ENCODE data around the gene EHD2.
"Not testable (repeated sequence)": the region's sequence is repeated elsewhere in the genome, so short reads cannot be mapped to it uniquely, and the experiment has no call there.

The EHD2 gene

DNA sequence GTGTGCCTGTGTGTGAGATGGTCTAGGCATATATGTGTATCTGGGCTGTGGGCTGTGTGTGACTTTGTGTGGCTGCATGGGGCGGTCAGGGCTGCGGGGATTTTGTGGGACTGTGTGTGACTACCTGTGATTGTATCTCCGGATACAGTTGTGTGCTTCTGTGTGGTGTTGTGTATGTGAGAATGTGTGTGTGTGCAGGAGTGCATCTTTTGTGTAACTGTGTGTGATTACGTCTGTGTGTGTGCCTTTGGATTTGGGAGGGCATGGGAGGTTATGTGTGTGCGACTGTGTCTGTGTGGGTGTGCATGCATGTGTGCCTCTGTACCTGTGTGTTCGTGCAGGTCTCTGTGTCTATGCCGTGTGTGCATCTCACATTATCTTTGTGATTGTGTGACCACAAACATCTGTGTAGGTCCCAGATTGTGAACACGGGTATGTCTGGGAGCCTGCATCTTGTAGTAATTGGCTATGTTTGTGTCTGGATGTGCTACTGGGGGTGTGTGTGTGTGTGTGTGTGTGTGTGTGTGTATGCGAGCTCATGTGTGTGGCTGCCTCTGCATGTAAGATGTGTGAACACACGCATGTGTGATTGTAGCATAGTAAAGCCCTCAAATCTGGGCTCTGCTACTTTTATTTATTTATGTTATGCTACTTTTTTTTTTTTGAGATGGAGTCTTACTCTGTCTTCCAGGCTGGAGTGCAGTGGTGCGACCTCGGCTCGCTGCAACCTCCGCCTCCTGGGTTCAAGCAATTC is 7.6 kb downstream of the EHD2 start:
- in situ Hi-C loops (cut with MboI; ENCODE audit: low sequenced_read_pairs, unreplicated experiment), result no loop called here
- no peak for DNase-seq (ENCODE audit: low spot score)
- no peak for TF ChIP-seq CTCF (IDR thresholded peaks at IDR 0.05; ENCODE audit: borderline replicate concordance, control extremely low read depth, extremely low read depth, insufficient read depth, missing control alignments)

GRCh38 chr19:47723581-47723940 is 10.3 kb downstream of the EHD2 start:
- no peak for DNase-seq (ENCODE audit: low spot score)
- in situ Hi-C loops (cut with MboI; ENCODE audit: low sequenced_read_pairs, unreplicated experiment), result no loop called here
- no peak for TF ChIP-seq CTCF (IDR thresholded peaks at IDR 0.05; ENCODE audit: borderline replicate concordance, control extremely low read depth, extremely low read depth, insufficient read depth, missing control alignments)

- in situ Hi-C loops (cut with MboI; ENCODE audit: low sequenced_read_pairs, unreplicated experiment), result no loop called here
- no peak for TF ChIP-seq CTCF (IDR thresholded peaks at IDR 0.05; ENCODE audit: borderline replicate concordance, control extremely low read depth, extremely low read depth, insufficient read depth, missing control alignments)
- no peak for DNase-seq (ENCODE audit: low spot score)
Measured at GRCh38 chr19:47725759-47726401, 12.7 kb downstream of the EHD2 start.

GRCh38 chr19:47726467-47726866 is 13.2 kb downstream of the EHD2 start:
- in situ Hi-C loops (cut with MboI; ENCODE audit: low sequenced_read_pairs, unreplicated experiment), result no loop called here
- DNase-seq (ENCODE audit: low spot score), result no peak
- no peak for TF ChIP-seq CTCF (IDR thresholded peaks at IDR 0.05; ENCODE audit: borderline replicate concordance, control extremely low read depth, extremely low read depth, insufficient read depth, missing control alignments)

- in situ Hi-C loops (cut with MboI; ENCODE audit: low sequenced_read_pairs, unreplicated experiment); DNase-seq (ENCODE audit: low spot score): not testable (repeated sequence)
Measured at GRCh38 chr19:47728295-47728694, 15.1 kb downstream of the EHD2 start.

DNA sequence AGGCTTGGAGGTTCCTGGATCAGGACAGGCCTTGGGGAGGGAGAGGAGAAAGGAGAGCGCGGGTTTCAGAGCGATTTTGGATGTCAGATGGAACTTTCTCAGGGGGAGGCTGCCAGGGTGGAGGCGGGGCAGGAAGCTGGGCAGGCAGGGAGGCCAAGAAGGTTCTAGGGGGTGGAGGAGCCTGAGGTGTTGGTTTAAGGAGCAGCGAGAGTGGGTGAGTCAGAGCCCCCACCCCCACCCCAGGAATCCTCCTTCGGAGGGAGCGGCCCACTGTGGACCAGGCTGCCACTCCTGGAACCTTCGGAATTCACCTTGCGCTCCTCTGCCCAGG is 16.2 kb downstream of the EHD2 start:
- no peak for DNase-seq (ENCODE audit: low spot score)
- TF ChIP-seq CTCF (IDR thresholded peaks at IDR 0.05; ENCODE audit: borderline replicate concordance, control extremely low read depth, extremely low read depth, insufficient read depth, missing control alignments), result no peak
- in situ Hi-C loops (cut with MboI; ENCODE audit: low sequenced_read_pairs, unreplicated experiment), result no loop called here

- TF ChIP-seq CTCF (IDR thresholded peaks at IDR 0.05; ENCODE audit: borderline replicate concordance, control extremely low read depth, extremely low read depth, insufficient read depth, missing control alignments), result no peak
Measured at GRCh38 chr19:47729799-47730520, 16.7 kb downstream of the EHD2 start.

More at GRCh38 chr19:47729799-47730520, 16.7 kb downstream of the EHD2 start:
- DNase-seq (ENCODE audit: low spot score), result peak; percentile 74
- in situ Hi-C loops (cut with MboI; ENCODE audit: low sequenced_read_pairs, unreplicated experiment), result no loop called here

Measured in GM13976 (cell line).